Adrenal gland (tissue), 12 donors: Measurements from ENCODE around the gene FNIP2. TPM values are rescaled to one million over a fixed set of nuclear protein-coding genes. Genes with fewer than 3 reads are reported as not detected.

Experiments
- DNase-seq, 7 donors: peaks; one replicate each; pipeline ENCODE4 v3.0.0-alpha.2; 2019 to 2020
- H3K27ac ChIP-seq, 5 donors: fragments of 200-600 bp; sonication (generic) in 4 of 5; 1 replicate in 3 of 5; 2 replicates in 2 of 5; pipeline versions ENCODE4 v1.5.1 to v1.8.0; 2016 to 2020; ENCODE audit warnings: mild to moderate bottlenecking in 1 of 5
- H3K27me3 ChIP-seq: fragments of 200-600 bp; 2 replicates; pipeline ENCODE4 v1.8.0; 2021
- H3K36me3 ChIP-seq, 2 donors: fragments of 200-600 bp; replicated peaks in 1 of 2; 1 replicate in 1 of 2; 2 replicates in 1 of 2; pipeline versions ENCODE4 v1.5.1 to v1.8.0; 2018 to 2022
- H3K4me1 ChIP-seq, 2 donors: fragments of 200-600 bp; replicated peaks in 1 of 2; 1 replicate in 1 of 2; 2 replicates in 1 of 2; pipeline versions ENCODE4 v1.5.1 to v1.8.0; 2018 to 2021
- H3K4me3 ChIP-seq, 4 donors: fragments of 200-600 bp; sonication (generic) in 3 of 4; one replicate each; pipeline ENCODE4 v1.5.1; 2016 to 2018
- H3K9me3 ChIP-seq, 3 donors: fragments of 200-600 bp; sonication (generic) in 1 of 3; replicated peaks in 1 of 3; 1 replicate in 2 of 3; 2 replicates in 1 of 3; pipeline versions ENCODE4 v1.5.1 to v1.8.0; 2016 to 2021
- POLR2A ChIP-seq, 2 donors: fragments of 450-650 bp; IDR thresholded peaks; one replicate each; pipeline ENCODE4 v1.6.1; 2017; ENCODE audit warnings: antibody characterized with exemption in 2 of 2, mild to moderate bottlenecking in 2 of 2, moderate library complexity in 1 of 2
- WGBS, 4 donors: extraction: QIAGEN DNeasy Blood & Tissue Kit in 2 of 4; methylation state at CpG; one replicate each; pipeline versions ENCODE4 v1.1.5 to v1.1.7; 2013 to 2017; 5-methylcytosine and 5-hydroxymethylcytosine counted together
- intact Hi-C, 2 donors: fragments of 100-400 bp; cut with DNase I; formaldehyde crosslinking; loops; one replicate each; pipeline versions ENCODE4 v1.14.1 to v1.15.0; 2022 to 2023
- polyA plus RNA-seq, 3 donors: library from polyadenylated mRNA; stranded (reverse); fragments of 200-250 nt in 2 of 3; fragments of 350-450 nt in 1 of 3; fragmentation: Illumina TruSeq in 1 of 3; extraction: RNeasy Lipid Tissue Mini Kit (QIAGEN cat#74804) in 1 of 3; gene quantifications; one replicate each; pipeline ENCODE4 v1.2.3, GENCODE V29; 2013 to 2014
- total RNA-seq, 9 donors: library from RNA; depleted of rRNA in 4 of 9; stranded (reverse); fragments of >200 nt in 4 of 9; fragments of 120-200 nt in 1 of 9; fragmentation: NEBNext Ultra II Directional in 1 of 9; extraction: Animal tissue kit (Norgen Biotek cat#: 25700) in 1 of 9; gene quantifications; one replicate each; pipeline versions ENCODE4 v1.1.0 to v1.2.4, GENCODE V29; 2013 to 2023
- TF ChIP-seq, protein P1 (sequence below), 6 experiments: fragments of 450-650 bp in 4 of 6; fragments of 200-600 bp in 2 of 6; sonication (generic) in 1 of 6; IDR thresholded peaks; 1 replicate in 5 of 6; 2 replicates in 1 of 6; pipeline versions ENCODE4 v1.5.1 to v1.8.0; 2016 to 2021; ENCODE audit warnings: antibody characterized with exemption in 6 of 6, mild to moderate bottlenecking in 2 of 6, moderate library complexity in 1 of 6
- donor health status: healthy with polysubstance abuse.
- donor health status: Bipolar disorder and iron deficiency.
- donor health status: DM: yes; HTN: yes; CAD: no.
- donor health status: DM: no; HTN: no; CAD: no.
- donor health status: DM: no; HTN: no; CAD: no.
- donor health status: DM: yes; HTN: yes; CAD: no.

Gene FNIP2
- total and polyA plus RNA-seq, 12 donors: 3.5 to 39.4 (median 27.1) TPM

- DNase-seq: no peak
- no peak overlapping the region for H3K4me3 ChIP-seq
- no peaks in the 10 kb centered on the region for H3K9me3 ChIP-seq
- H3K27me3 ChIP-seq: no peaks in the 10 kb centered on the region
- intact Hi-C loops: no loop called here
- H3K27ac ChIP-seq: no peak overlapping the region
- no peak for TF ChIP-seq POLR2A (IDR thresholded peaks at IDR 0.05)
- TF ChIP-seq, protein P1, sequence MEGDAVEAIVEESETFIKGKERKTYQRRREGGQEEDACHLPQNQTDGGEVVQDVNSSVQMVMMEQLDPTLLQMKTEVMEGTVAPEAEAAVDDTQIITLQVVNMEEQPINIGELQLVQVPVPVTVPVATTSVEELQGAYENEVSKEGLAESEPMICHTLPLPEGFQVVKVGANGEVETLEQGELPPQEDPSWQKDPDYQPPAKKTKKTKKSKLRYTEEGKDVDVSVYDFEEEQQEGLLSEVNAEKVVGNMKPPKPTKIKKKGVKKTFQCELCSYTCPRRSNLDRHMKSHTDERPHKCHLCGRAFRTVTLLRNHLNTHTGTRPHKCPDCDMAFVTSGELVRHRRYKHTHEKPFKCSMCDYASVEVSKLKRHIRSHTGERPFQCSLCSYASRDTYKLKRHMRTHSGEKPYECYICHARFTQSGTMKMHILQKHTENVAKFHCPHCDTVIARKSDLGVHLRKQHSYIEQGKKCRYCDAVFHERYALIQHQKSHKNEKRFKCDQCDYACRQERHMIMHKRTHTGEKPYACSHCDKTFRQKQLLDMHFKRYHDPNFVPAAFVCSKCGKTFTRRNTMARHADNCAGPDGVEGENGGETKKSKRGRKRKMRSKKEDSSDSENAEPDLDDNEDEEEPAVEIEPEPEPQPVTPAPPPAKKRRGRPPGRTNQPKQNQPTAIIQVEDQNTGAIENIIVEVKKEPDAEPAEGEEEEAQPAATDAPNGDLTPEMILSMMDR (IDR thresholded peaks at IDR 0.05): no peak
- H3K4me1 ChIP-seq: no peaks in the 10 kb centered on the region
- WGBS, 4 donors: 90 to 94% (median 92%) methylated on average over 5 of the region's 5 CpGs
- peaks cover 0 to 31% of the 10 kb centered on the region in 2 donors for H3K36me3 ChIP-seq
Observed at GRCh38 chr4:158860856-158861255, 92.0 kb downstream of the FNIP2 start.

GRCh38 chr4:158861281-158861680, 92.5 kb downstream of the FNIP2 start:
- Histone ChIP-seq H3K9me3 (no peaks in the 10 kb centered on the region), H3K27ac (no peak overlapping the region), H3K4me3 (no peak overlapping the region), H3K4me1 (no peaks in the 10 kb centered on the region), H3K36me3 (peaks cover 0 to 31% of the 10 kb centered on the region in 2 donors), H3K27me3 (no peaks in the 10 kb centered on the region)
- DNase-seq: no peak
- intact Hi-C loops: no loop called here
- WGBS, 4 donors: 97 to 100% (median 98%) methylated on average over 3 of the region's 3 CpGs
- TF ChIP-seq, protein P1 (IDR thresholded peaks at IDR 0.05): no peak
- TF ChIP-seq POLR2A (IDR thresholded peaks at IDR 0.05): no peak

DNA sequence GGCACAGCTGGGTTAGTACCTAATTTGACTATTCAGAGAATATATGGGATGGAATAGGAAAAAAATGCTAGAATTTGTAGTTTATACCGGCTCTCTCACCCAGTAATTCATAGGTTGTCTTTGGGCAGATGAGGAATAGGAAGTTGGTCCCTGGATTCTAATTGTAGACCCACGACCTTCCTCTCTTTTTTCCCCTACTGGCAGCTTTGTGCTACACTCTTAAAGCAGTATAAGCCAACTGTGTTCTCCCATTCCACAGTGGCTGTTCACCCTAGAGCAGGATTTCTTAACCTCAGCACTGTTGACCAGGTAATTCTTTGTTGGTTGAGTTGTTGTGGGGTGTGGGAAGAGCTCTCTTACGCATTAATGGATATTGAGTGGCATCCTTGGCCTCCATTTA, 92.9 kb downstream of the FNIP2 start:
- Histone ChIP-seq H3K4me1 (no peaks in the 10 kb centered on the region), H3K4me3 (no peak overlapping the region), H3K9me3 (no peaks in the 10 kb centered on the region), H3K36me3 (peaks cover 0 to 31% of the 10 kb centered on the region in 2 donors), H3K27ac (no peak overlapping the region), H3K27me3 (no peaks in the 10 kb centered on the region)
- TF ChIP-seq, protein P1 (IDR thresholded peaks at IDR 0.05): no peak
- no peak for TF ChIP-seq POLR2A (IDR thresholded peaks at IDR 0.05)
- WGBS, 4 donors: 92 to 98% (median 94%) methylated on average over 3 of the region's 3 CpGs
- intact Hi-C loops: no loop called here
- no peak for DNase-seq

DNA sequence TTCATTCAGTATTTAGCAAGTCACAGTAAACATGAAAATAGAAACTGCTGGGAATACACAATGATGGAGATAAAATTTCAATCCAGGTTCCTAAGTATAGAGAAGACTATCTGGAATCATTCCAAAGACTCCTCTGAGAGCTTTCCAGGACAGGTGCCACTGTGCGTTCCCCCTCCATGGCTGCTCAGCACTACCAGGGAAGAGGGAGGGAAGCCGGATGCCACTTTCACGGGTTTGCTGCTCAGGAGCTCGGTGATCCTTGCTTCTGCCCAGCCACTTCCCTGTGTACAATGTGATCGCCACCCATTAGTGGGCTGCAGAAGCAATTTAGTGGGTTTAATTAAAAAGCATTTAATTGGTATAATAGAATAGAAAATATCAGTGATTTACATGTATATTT, 94.5 kb downstream of the FNIP2 start:
- intact Hi-C loops: no loop called here
- 92 to 98% (median 97%) methylated on average over 5 of the region's 5 CpGs for whole genome bisulfite sequencing, 4 donors
- Histone ChIP-seq H3K36me3 (peaks cover 0 to 32% of the 10 kb centered on the region in 2 donors), H3K4me1 (no peaks in the 10 kb centered on the region), H3K4me3 (no peak overlapping the region), H3K27me3 (no peaks in the 10 kb centered on the region), H3K9me3 (no peaks in the 10 kb centered on the region), H3K27ac (no peak overlapping the region)
- no peak for DNase-seq
- TF ChIP-seq, protein P1 (IDR thresholded peaks at IDR 0.05): no peak
- no peak for TF ChIP-seq POLR2A (IDR thresholded peaks at IDR 0.05)
